Esophagus mucosa (tissue), 1 donor: ENCODE data around the gene IDE. TPM values are rescaled to one million over a fixed set of nuclear protein-coding genes. Genes with fewer than 3 reads are reported as not detected.
A peak's percentile ranks its signal among the peaks of the same experiment; 100 is the strongest.
"Not testable (repeated sequence)": the region's sequence is repeated elsewhere in the genome, so short reads cannot be mapped to it uniquely, and the experiment has no call there.

Source experiments
- ATAC-seq: fragments of 200-7000 bp; cut with Tn5 transposase; one replicate; pipeline ENCODE4 v1.9.1; 2020
- total RNA-seq: library from RNA; stranded (reverse); gene quantifications from one replicate; pipeline ENCODE4 v1.2.4, GENCODE V29; 2023
- donor health status: DM: yes; HTN: yes; CAD: no.

IDE gene
- total RNA-seq, 1 donor from 2014 or later: 36.4 TPM

- no peak for ATAC-seq
These were observed 90.4 kb downstream of the IDE start for GRCh38 chr10:92483539-92483938.

- peak; percentile 50 for ATAC-seq
These were observed 93.5 kb downstream of the IDE start for GRCh38 chr10:92480413-92480812.

- ATAC-seq: no peak
These were observed 94.3 kb downstream of the IDE start for GRCh38 chr10:92479547-92479946.

GRCh38 chr10:92478536-92478935 is 95.4 kb downstream of the IDE start:
- peak; percentile 94 for ATAC-seq

GRCh38 chr10:92475357-92475868 is 98.5 kb downstream of the IDE start:
- no peak for ATAC-seq

- no peak for ATAC-seq
These were observed 103.9 kb downstream of the IDE start for GRCh38 chr10:92470026-92470425.

GRCh38 chr10:92464364-92464763 is 109.5 kb downstream of the IDE start:
- no peak for ATAC-seq

GRCh38 chr10:92463582-92463981 is 110.3 kb downstream of the IDE start:
- no peak for ATAC-seq

GRCh38 chr10:92454955-92455354 is 118.9 kb downstream of the IDE start:
- ATAC-seq: not testable (repeated sequence)

- no peak for ATAC-seq
These were observed 121.6 kb downstream of the IDE start for GRCh38 chr10:92452313-92452712.

GRCh38 chr10:92451431-92451830 is 122.5 kb downstream of the IDE start:
- ATAC-seq: no peak

GRCh38 chr10:92450896-92451295 is 123.0 kb downstream of the IDE start:
- no peak for ATAC-seq

- no peak for ATAC-seq
These were observed 133.3 kb downstream of the IDE start for GRCh38 chr10:92440578-92440977.

- ATAC-seq: no peak
These were observed 135.7 kb downstream of the IDE start for GRCh38 chr10:92438220-92438619.

- ATAC-seq: no peak
These were observed 137.3 kb downstream of the IDE start for GRCh38 chr10:92436611-92437010.

- not testable (repeated sequence) for ATAC-seq
These were observed 137.8 kb downstream of the IDE start for GRCh38 chr10:92436065-92436464.

- no peak for ATAC-seq
These were observed 139.5 kb downstream of the IDE start for GRCh38 chr10:92434385-92434784.

- no peak for ATAC-seq
These were observed 141.3 kb downstream of the IDE start for GRCh38 chr10:92432596-92432995.

- no peak for ATAC-seq
These were observed 143.8 kb downstream of the IDE start for GRCh38 chr10:92430103-92430502.

- no peak for ATAC-seq
These were observed 152.3 kb downstream of the IDE start for GRCh38 chr10:92421550-92421949.

GRCh38 chr10:92420546-92421275 is 153.2 kb downstream of the IDE start:
- no peak for ATAC-seq

- ATAC-seq: peak; percentile 28
These were observed 153.9 kb downstream of the IDE start for GRCh38 chr10:92419740-92420545.

- ATAC-seq: no peak
These were observed 155.0 kb downstream of the IDE start for GRCh38 chr10:92418891-92419290.

GRCh38 chr10:92418221-92418620 is 155.7 kb downstream of the IDE start:
- ATAC-seq: no peak
